ENCODE data around the gene CHCHD6. TPM values are rescaled to one million over a fixed set of nuclear protein-coding genes. Genes with fewer than 3 reads are reported as not detected.

Gene CHCHD6
- total RNA-seq, 4 donors from 2014 or later: 7.5 to 21.9 (median 16.3) TPM

DNA sequence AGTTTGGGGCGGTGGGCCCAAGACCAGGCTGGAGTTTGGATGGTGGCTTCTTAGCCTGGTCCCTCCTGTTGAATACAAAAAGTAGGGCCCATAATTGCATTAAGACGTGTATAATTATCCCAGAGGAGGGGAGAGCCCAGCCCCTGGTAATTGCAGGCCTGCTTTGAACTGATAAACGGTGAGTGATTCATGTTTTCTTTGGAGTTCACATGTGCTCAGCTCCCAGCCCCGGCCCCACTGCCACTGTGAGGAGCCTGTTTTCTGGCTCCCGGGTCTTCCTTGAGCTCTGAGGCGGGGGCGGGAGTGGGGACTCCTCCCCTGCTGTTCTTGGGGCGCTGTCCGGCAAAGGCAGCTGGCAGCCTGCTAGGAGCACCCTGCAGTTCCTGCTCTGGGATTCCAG lies 282.0 kb downstream of the CHCHD6 start:
- H3K9me3 ChIP-seq: no peaks in the 10 kb centered on the region
- no peak for DNase-seq
- H3K27ac ChIP-seq: no peak overlapping the region
- intact Hi-C loops (cut with DNase I): loop anchor here (10.0 kb wide), 2 partner anchors 311 to 469 kb away; no protein-coding TSS in a partner anchor
- no peak overlapping the region for H3K4me3 ChIP-seq
- WGBS, 2 donors: 37 to 43% methylated on average over 1 to 4 of the region's 9 CpGs
- no peaks in the 10 kb centered on the region for H3K27me3 ChIP-seq
- peaks cover 23 to 63% (median 23%) of the 10 kb centered on the region in 3 donors for H3K4me1 ChIP-seq
- peaks cover 0 to 27% (median 0%) of the 10 kb centered on the region in 3 donors for H3K36me3 ChIP-seq
- TF ChIP-seq, protein P1, sequence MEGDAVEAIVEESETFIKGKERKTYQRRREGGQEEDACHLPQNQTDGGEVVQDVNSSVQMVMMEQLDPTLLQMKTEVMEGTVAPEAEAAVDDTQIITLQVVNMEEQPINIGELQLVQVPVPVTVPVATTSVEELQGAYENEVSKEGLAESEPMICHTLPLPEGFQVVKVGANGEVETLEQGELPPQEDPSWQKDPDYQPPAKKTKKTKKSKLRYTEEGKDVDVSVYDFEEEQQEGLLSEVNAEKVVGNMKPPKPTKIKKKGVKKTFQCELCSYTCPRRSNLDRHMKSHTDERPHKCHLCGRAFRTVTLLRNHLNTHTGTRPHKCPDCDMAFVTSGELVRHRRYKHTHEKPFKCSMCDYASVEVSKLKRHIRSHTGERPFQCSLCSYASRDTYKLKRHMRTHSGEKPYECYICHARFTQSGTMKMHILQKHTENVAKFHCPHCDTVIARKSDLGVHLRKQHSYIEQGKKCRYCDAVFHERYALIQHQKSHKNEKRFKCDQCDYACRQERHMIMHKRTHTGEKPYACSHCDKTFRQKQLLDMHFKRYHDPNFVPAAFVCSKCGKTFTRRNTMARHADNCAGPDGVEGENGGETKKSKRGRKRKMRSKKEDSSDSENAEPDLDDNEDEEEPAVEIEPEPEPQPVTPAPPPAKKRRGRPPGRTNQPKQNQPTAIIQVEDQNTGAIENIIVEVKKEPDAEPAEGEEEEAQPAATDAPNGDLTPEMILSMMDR (IDR thresholded peaks at IDR 0.05): no peak
- no peak for TF ChIP-seq POLR2A (IDR thresholded peaks at IDR 0.05)

DNA sequence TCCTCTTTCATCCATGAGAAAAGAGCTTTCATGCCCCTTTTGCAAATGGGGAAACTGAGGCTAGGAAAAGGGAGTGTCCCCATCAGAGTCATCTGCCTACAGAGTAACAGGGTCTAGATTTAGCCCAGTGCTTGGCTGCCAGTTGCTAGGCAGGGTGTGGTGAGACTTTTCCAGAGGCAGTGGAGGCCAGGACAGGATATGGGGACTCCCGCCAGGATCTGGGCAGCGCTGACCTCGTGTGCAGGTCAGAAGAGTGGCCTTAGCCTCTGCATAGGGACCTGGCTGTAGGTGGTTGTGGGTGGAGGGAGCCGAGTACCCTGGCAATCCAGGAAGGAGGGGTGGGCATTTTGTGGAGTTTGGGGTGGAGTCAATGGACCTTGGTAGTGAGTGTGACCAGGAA lies 283.1 kb downstream of the CHCHD6 start:
- WGBS, 2 donors: 68 to 78% methylated on average over 4 of the region's 4 CpGs
- peaks cover 20 to 67% (median 22%) of the 10 kb centered on the region in 3 donors for H3K4me1 ChIP-seq
- peaks cover 0 to 37% (median 0%) of the 10 kb centered on the region in 3 donors for H3K36me3 ChIP-seq
- H3K27me3 ChIP-seq: no peaks in the 10 kb centered on the region
- no peak for TF ChIP-seq POLR2A (IDR thresholded peaks at IDR 0.05)
- TF ChIP-seq, protein P1 (IDR thresholded peaks at IDR 0.05): no peak
- intact Hi-C loops (cut with DNase I): loop anchor here (10.0 kb wide), 2 partner anchors 312 to 468 kb away; no protein-coding TSS in a partner anchor
- H3K27ac ChIP-seq: no peak overlapping the region
- H3K9me3 ChIP-seq: no peaks in the 10 kb centered on the region
- DNase-seq: no peak
- H3K4me3 ChIP-seq: no peak overlapping the region

DNA sequence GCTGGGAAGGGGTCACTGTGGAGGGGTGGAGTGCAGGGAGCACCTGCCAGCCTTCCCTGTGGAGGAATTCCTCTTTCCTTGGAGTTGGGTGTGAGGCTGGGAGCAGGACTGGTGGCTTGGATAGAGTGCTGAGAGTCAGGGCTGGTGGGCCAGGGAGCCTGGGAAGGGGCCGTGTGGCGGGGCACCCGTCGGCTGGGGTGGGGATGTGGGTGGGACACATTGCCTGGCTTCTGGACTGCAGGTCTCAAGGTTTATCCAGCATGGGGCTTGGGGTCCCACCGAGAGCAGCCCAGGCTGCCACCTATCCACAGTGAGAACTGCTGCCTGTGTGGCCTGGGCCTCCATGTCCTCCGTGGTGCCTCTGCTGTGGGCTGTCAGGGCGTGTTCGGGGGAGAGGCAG lies 283.6 kb downstream of the CHCHD6 start:
- peaks cover 0 to 40% (median 0%) of the 10 kb centered on the region in 3 donors for H3K36me3 ChIP-seq
- H3K27me3 ChIP-seq: no peaks in the 10 kb centered on the region
- peaks cover 17 to 67% (median 18%) of the 10 kb centered on the region in 3 donors for H3K4me1 ChIP-seq
- H3K4me3 ChIP-seq: no peak overlapping the region
- DNase-seq: no peak
- WGBS, 2 donors: 58 to 93% methylated on average over 2 to 3 of the region's 8 CpGs
- H3K27ac ChIP-seq: no peak overlapping the region
- intact Hi-C loops (cut with DNase I): loop anchor here (10.0 kb wide), 2 partner anchors 313 to 467 kb away; no protein-coding TSS in a partner anchor
- TF ChIP-seq, protein P1 (IDR thresholded peaks at IDR 0.05): no peak
- TF ChIP-seq POLR2A (IDR thresholded peaks at IDR 0.05): no peak
- H3K9me3 ChIP-seq: no peaks in the 10 kb centered on the region

DNA sequence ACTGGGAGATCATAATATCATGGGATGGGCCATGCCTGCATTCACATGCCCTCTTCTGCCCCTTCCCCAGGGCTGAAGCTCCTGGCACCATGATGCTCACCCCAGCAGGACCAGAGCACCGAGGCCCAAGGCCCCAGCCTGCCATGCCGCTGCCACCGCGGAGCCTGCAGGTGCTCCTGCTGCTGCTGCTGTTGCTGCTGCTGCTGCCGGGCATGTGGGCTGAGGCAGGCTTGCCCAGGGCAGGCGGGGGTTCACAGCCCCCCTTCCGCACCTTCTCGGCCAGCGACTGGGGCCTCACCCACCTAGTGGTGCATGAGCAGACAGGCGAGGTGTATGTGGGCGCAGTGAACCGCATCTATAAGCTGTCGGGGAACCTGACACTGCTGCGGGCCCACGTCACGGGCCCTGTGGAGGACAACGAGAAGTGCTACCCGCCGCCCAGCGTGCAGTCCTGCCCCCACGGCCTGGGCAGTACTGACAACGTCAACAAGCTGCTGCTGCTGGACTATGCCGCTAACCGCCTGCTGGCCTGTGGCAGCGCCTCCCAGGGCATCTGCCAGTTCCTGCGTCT lies 284.5 kb downstream of the CHCHD6 start:
- Histone ChIP-seq H3K27ac (no peak overlapping the region), H3K27me3 (no peaks in the 10 kb centered on the region), H3K4me1 (peaks cover 17 to 74% (median 17%) of the 10 kb centered on the region in 3 donors), H3K4me3 (no peak overlapping the region), H3K36me3 (peaks cover 0 to 43% (median 0%) of the 10 kb centered on the region in 3 donors), H3K9me3 (no peaks in the 10 kb centered on the region)
- intact Hi-C loops (cut with DNase I): loop anchor here (10.0 kb wide), 2 partner anchors 314 to 466 kb away; no protein-coding TSS in a partner anchor
- 80% methylated on average over 7 of the region's 26 CpGs; no CpG with 5 or more reads in 1 of the 2 donors for WGBS, 2 donors
- DNase-seq: no peak
- TF ChIP-seq, protein P1 (IDR thresholded peaks at IDR 0.05): no peak
- TF ChIP-seq POLR2A (IDR thresholded peaks at IDR 0.05): no peak

DNA sequence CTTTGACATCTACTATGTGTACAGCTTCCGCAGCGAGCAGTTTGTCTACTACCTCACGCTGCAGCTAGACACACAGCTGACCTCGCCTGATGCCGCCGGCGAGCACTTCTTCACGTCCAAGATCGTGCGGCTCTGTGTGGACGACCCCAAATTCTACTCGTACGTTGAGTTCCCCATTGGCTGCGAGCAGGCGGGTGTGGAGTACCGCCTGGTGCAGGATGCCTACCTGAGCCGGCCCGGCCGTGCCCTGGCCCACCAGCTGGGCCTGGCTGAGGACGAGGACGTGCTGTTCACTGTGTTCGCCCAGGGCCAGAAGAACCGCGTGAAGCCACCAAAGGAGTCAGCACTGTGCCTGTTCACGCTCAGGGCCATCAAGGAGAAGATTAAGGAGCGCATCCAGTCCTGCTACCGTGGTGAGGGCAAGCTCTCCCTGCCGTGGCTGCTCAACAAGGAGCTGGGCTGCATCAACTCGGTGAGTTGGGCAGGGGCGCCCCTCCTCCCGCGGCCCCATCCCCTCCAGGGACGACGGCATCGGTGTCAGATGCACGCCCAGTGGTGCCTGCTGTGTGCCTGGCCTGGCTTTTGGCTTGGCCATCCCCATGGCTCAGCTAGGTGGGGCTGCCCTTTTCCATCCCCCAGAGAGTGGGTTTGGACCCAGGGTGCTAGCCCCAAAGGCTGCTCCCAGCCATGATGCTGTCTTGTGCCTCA lies 285.4 kb downstream of the CHCHD6 start:
- H3K36me3 ChIP-seq: peaks cover 0 to 43% (median 0%) of the 10 kb centered on the region in 3 donors
- DNase-seq: no peak
- H3K27ac ChIP-seq: no peak overlapping the region
- H3K27me3 ChIP-seq: no peaks in the 10 kb centered on the region
- TF ChIP-seq, protein P1 (IDR thresholded peaks at IDR 0.05): no peak
- no peak for TF ChIP-seq POLR2A (IDR thresholded peaks at IDR 0.05)
- WGBS, 2 donors: 80 to 94% methylated on average over 1 to 7 of the region's 36 CpGs
- intact Hi-C loops (cut with DNase I): loop anchor here (10.0 kb wide), 2 partner anchors 315 to 465 kb away; no protein-coding TSS in a partner anchor
- no peaks in the 10 kb centered on the region for H3K9me3 ChIP-seq
- H3K4me3 ChIP-seq: no peak overlapping the region
- H3K4me1 ChIP-seq: peaks cover 17 to 74% (median 18%) of the 10 kb centered on the region in 3 donors
